ENCODE measurements around the gene OPCML. TPM values are rescaled to one million over a fixed set of nuclear protein-coding genes. Genes with fewer than 3 reads are reported as not detected.

The OPCML gene
- total RNA-seq, 4 donors from 2014 or later, result 0.15 TPM; not detected in 3

DNA sequence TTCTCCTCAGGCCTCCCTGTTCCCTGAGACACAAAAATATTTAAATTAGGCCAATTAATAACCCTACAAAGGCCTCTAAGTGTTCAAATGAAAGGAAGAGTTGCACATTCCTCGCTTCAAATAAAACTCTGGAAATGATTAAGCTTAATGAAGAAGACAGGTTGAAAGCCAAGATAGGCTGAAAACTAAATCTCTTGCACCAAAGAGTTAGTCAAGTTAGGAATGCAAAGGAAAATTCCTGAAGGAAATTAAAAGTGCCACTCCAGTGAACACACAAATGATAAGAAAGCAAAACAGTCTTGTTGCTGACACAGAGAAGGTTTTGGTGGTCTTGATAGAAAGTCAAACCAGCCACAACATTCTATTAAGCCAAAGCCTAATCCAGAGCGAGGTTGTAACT is 574.4 kb downstream of the OPCML start:
- Histone ChIP-seq H3K27ac (no peak overlapping the region), H3K27me3 (no peaks in the 10 kb centered on the region), H3K4me3 (no peak overlapping the region), H3K9me3 (no peaks in the 10 kb centered on the region), H3K36me3 (no peaks in the 10 kb centered on the region), H3K4me1 (peaks cover 5% of the 10 kb centered on the region)
- DNase-seq (ENCODE audit: low spot score in 2 of 2), result no peak
- 80% methylated on average over 2 of the region's 2 CpGs for WGBS
- TF ChIP-seq, protein P1, sequence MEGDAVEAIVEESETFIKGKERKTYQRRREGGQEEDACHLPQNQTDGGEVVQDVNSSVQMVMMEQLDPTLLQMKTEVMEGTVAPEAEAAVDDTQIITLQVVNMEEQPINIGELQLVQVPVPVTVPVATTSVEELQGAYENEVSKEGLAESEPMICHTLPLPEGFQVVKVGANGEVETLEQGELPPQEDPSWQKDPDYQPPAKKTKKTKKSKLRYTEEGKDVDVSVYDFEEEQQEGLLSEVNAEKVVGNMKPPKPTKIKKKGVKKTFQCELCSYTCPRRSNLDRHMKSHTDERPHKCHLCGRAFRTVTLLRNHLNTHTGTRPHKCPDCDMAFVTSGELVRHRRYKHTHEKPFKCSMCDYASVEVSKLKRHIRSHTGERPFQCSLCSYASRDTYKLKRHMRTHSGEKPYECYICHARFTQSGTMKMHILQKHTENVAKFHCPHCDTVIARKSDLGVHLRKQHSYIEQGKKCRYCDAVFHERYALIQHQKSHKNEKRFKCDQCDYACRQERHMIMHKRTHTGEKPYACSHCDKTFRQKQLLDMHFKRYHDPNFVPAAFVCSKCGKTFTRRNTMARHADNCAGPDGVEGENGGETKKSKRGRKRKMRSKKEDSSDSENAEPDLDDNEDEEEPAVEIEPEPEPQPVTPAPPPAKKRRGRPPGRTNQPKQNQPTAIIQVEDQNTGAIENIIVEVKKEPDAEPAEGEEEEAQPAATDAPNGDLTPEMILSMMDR (IDR thresholded peaks at IDR 0.05), result no peak
- no peak for TF ChIP-seq POLR2A (IDR thresholded peaks at IDR 0.05)
- TF ChIP-seq POLR2AphosphoS5 (IDR thresholded peaks at IDR 0.05), result no peak
- TF ChIP-seq EP300 (IDR thresholded peaks at IDR 0.05), result no peak

GRCh38 chr11:132948252-132948651 is 584.0 kb downstream of the OPCML start:
- DNase-seq (ENCODE audit: low spot score in 2 of 2), result no peak
- WGBS, result 100% methylated on average over 1 of the region's 1 CpG
- Histone ChIP-seq H3K27me3 (peaks cover 26% of the 10 kb centered on the region), H3K9me3 (no peaks in the 10 kb centered on the region), H3K4me1 (peaks cover 11% of the 10 kb centered on the region), H3K36me3 (no peaks in the 10 kb centered on the region), H3K4me3 (no peak overlapping the region), H3K27ac (no peak overlapping the region)
- TF ChIP-seq, protein P1 (IDR thresholded peaks at IDR 0.05), result no peak
- TF ChIP-seq POLR2A (IDR thresholded peaks at IDR 0.05) (no peak), POLR2AphosphoS5 (IDR thresholded peaks at IDR 0.05) (no peak), EP300 (IDR thresholded peaks at IDR 0.05) (no peak)

- H3K27me3 ChIP-seq, result peaks cover 44% of the 10 kb centered on the region
Measured at GRCh38 chr11:132944569-132944944, 587.7 kb downstream of the OPCML start.

GRCh38 chr11:132943706-132944568 is 588.4 kb downstream of the OPCML start:
- no peak overlapping the region for H3K27ac ChIP-seq
- DNase-seq (ENCODE audit: low spot score in 2 of 2), result no peak
- no peaks in the 10 kb centered on the region for H3K9me3 ChIP-seq
- no peaks in the 10 kb centered on the region for H3K36me3 ChIP-seq
- WGBS, result 4% methylated on average over 25 of the region's 104 CpGs
- peaks cover 15% of the 10 kb centered on the region for H3K4me1 ChIP-seq
- TF ChIP-seq EP300 (IDR thresholded peaks at IDR 0.05) (no peak), POLR2AphosphoS5 (IDR thresholded peaks at IDR 0.05) (no peak), POLR2A (IDR thresholded peaks at IDR 0.05) (no peak)
- TF ChIP-seq, protein P1 (IDR thresholded peaks at IDR 0.05), result no peak
- peak overlapping the region; percentile 42 for H3K4me3 ChIP-seq
- H3K27me3 ChIP-seq, result peaks cover 44% of the 10 kb centered on the region

More at GRCh38 chr11:132944569-132944944, 587.7 kb downstream of the OPCML start:
- WGBS, result 39% methylated on average over 9 of the region's 9 CpGs
- DNase-seq (ENCODE audit: low spot score in 2 of 2), result no peak
- H3K9me3 ChIP-seq, result no peaks in the 10 kb centered on the region
- no peak overlapping the region for H3K27ac ChIP-seq
- peaks cover 15% of the 10 kb centered on the region for H3K4me1 ChIP-seq
- peak overlapping the region; percentile 42 for H3K4me3 ChIP-seq
- no peaks in the 10 kb centered on the region for H3K36me3 ChIP-seq
- TF ChIP-seq EP300 (IDR thresholded peaks at IDR 0.05), result no peak
- no peak for TF ChIP-seq POLR2AphosphoS5 (IDR thresholded peaks at IDR 0.05)
- no peak for TF ChIP-seq POLR2A (IDR thresholded peaks at IDR 0.05)
- TF ChIP-seq, protein P1 (IDR thresholded peaks at IDR 0.05), result no peak

DNA sequence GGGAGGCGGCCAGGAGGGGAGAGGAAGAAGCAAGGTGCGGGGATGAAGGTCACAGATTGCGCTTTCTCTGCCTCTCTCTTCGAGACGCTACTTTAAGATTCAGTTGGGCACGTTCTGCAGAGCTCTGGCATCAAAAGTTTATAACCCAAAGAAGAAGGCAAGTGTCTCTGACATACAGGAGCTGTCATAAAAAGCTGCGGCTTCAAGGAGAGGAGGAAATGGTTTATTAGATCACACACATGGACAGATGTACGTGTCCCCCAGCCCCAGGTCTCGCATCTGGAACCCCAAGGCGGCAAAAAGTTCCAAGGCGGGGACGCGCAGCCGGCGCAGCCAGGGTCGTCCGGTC is 589.0 kb downstream of the OPCML start:
- TF ChIP-seq POLR2AphosphoS5 (IDR thresholded peaks at IDR 0.05) (no peak), EP300 (IDR thresholded peaks at IDR 0.05) (no peak), POLR2A (IDR thresholded peaks at IDR 0.05) (no peak)
- TF ChIP-seq, protein P1 (IDR thresholded peaks at IDR 0.05), result no peak
- WGBS, result 3% methylated on average over 8 of the region's 17 CpGs
- H3K27me3 ChIP-seq, result peaks cover 44% of the 10 kb centered on the region
- H3K4me1 ChIP-seq, result peaks cover 15% of the 10 kb centered on the region
- H3K36me3 ChIP-seq, result no peaks in the 10 kb centered on the region
- DNase-seq (ENCODE audit: low spot score in 2 of 2), result no peak
- no peak overlapping the region for H3K27ac ChIP-seq
- H3K9me3 ChIP-seq, result no peaks in the 10 kb centered on the region
- H3K4me3 ChIP-seq, result peak overlapping the region; percentile 42

Data from suprapubic skin (tissue), 4 donors.